KMS-11 (cell line): ENCODE results near the gene TMEM207.

Source experiments
- H2AFZ ChIP-seq: fragments of 200-600 bp; sonication (generic); 2 replicates; pipeline ENCODE4 v1.6.1; 2016; ENCODE audit warnings: antibody characterized with exemption, mixed run types, low read depth
- H3K27ac ChIP-seq: fragments of 200-600 bp; sonication (generic); 2 replicates; pipeline ENCODE4 v1.6.1; 2016; ENCODE audit warnings: mild to moderate bottlenecking, mixed run types
- H3K27me3 ChIP-seq: fragments of 200-600 bp; sonication (generic); 2 replicates; pipeline ENCODE4 v1.6.1; 2017; ENCODE audit warnings: mild to moderate bottlenecking, low read depth, mixed run types, moderate library complexity; ENCODE audit not compliant: insufficient read depth
- H3K36me3 ChIP-seq: fragments of 200-600 bp; sonication (generic); 2 replicates; pipeline ENCODE4 v1.6.1; 2017; ENCODE audit warnings: mild to moderate bottlenecking, mixed run types; ENCODE audit not compliant: insufficient read depth
- H3K4me1 ChIP-seq: fragments of 200-600 bp; sonication (generic); 2 replicates; pipeline ENCODE4 v1.6.1; 2016; ENCODE audit warnings: mild to moderate bottlenecking, low read depth, mixed run types; ENCODE audit not compliant: poor library complexity, severe bottlenecking
- H3K4me2 ChIP-seq: fragments of 200-600 bp; sonication (generic); 2 replicates; pipeline ENCODE4 v1.7.0; 2016; ENCODE audit warnings: mild to moderate bottlenecking, mixed run types
- H3K4me3 ChIP-seq: fragments of 200-600 bp; sonication (generic); IDR thresholded peaks from 2 replicates; pipeline ENCODE4 v1.6.1; 2017; ENCODE audit warnings: low read depth, low read length, mixed read lengths; ENCODE audit not compliant: insufficient read depth
- H3K79me2 ChIP-seq: fragments of 200-600 bp; sonication (generic); 2 replicates; pipeline ENCODE4 v1.6.1; 2016; ENCODE audit warnings: low read depth, mixed run types; ENCODE audit not compliant: insufficient read depth
- H3K9ac ChIP-seq: fragments of 200-600 bp; sonication (generic); 2 replicates; pipeline ENCODE4 v1.6.1; 2016; ENCODE audit warnings: mild to moderate bottlenecking, mixed run types
- H4K20me1 ChIP-seq: fragments of 200-600 bp; sonication (generic); 2 replicates; pipeline ENCODE4 v1.6.1; 2016; ENCODE audit warnings: mild to moderate bottlenecking, mixed run types; ENCODE audit not compliant: insufficient read depth
- TF ChIP-seq, protein P1 (sequence below): fragments of 200-600 bp; sonication (generic); conservative IDR thresholded peaks from 2 replicates; pipeline ENCODE4 v1.6.1; 2017; ENCODE audit warnings: low read depth, mild to moderate bottlenecking, antibody characterized with exemption, low read length, moderate library complexity, mixed read lengths

The TMEM207 gene

DNA sequence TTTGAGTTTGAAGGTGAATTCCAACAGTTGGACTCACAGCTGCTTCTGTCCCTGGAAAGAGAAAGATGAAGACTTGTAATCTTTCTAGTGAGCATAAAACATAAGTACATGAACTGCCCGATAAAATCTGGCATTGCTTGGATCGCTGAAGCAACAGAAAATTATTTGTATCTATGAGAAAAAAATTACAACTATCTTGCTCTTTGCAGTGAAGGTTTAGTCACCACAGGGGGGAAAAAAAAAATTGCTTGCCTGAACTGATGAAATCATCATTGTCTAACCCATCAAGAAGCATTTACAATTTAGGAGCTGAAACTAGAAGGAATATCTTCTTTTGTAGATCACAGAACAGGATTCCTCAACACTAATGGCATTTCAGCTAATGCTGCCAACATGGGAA is 20.0 kb downstream of the TMEM207 start:
- TF ChIP-seq, protein P1, sequence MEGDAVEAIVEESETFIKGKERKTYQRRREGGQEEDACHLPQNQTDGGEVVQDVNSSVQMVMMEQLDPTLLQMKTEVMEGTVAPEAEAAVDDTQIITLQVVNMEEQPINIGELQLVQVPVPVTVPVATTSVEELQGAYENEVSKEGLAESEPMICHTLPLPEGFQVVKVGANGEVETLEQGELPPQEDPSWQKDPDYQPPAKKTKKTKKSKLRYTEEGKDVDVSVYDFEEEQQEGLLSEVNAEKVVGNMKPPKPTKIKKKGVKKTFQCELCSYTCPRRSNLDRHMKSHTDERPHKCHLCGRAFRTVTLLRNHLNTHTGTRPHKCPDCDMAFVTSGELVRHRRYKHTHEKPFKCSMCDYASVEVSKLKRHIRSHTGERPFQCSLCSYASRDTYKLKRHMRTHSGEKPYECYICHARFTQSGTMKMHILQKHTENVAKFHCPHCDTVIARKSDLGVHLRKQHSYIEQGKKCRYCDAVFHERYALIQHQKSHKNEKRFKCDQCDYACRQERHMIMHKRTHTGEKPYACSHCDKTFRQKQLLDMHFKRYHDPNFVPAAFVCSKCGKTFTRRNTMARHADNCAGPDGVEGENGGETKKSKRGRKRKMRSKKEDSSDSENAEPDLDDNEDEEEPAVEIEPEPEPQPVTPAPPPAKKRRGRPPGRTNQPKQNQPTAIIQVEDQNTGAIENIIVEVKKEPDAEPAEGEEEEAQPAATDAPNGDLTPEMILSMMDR: no peak
- Histone ChIP-seq H4K20me1 (no peaks in the 10 kb centered on the region), H3K79me2 (no peaks in the 10 kb centered on the region), H2AFZ (no peak overlapping the region), H3K36me3 (no peaks in the 10 kb centered on the region), H3K4me1 (no peaks in the 10 kb centered on the region), H3K4me3 (no peak overlapping the region), H3K27me3 (no peaks in the 10 kb centered on the region), H3K9ac (no peak overlapping the region), H3K27ac (no peak overlapping the region), H3K4me2 (no peak overlapping the region)

DNA sequence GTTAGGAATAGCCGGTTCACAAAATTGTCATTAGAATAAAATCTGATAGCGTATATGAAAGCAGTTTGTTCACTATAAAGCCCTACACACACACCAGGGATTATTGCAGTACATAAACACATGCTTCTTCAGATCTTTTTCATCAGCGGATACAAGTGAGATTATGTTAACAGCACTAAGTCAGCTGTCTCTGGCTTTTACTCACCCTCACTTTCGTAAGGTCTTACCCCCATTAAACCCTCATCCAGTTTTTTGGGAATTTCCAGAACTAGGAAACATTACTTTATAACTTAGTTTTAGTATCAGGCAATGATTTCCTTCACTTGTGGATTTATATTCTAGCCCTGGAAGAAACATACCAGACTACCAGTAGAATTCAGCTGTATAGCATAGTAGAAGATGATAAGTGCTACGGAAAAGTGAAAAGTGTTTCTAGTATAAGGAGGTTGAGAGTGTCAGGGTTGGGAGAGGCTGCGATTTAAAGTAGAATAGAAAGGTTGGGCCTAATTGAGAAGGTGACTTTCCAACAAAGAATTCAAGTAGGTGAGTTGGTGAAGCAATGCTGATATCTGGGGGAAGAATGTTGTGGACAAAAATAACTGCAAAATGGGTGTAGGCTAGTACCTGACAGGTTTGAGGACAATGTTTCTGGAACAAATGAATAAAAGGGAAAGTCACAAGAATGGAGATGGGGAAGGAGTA is 22.7 kb downstream of the TMEM207 start:
- Histone ChIP-seq H3K4me3 (no peak overlapping the region), H4K20me1 (no peaks in the 10 kb centered on the region), H3K36me3 (no peaks in the 10 kb centered on the region), H3K27me3 (no peaks in the 10 kb centered on the region), H3K9ac (no peak overlapping the region), H2AFZ (no peak overlapping the region), H3K27ac (no peak overlapping the region), H3K4me1 (peaks cover 3% of the 10 kb centered on the region), H3K4me2 (no peak overlapping the region), H3K79me2 (no peaks in the 10 kb centered on the region)
- TF ChIP-seq, protein P1: no peak

DNA sequence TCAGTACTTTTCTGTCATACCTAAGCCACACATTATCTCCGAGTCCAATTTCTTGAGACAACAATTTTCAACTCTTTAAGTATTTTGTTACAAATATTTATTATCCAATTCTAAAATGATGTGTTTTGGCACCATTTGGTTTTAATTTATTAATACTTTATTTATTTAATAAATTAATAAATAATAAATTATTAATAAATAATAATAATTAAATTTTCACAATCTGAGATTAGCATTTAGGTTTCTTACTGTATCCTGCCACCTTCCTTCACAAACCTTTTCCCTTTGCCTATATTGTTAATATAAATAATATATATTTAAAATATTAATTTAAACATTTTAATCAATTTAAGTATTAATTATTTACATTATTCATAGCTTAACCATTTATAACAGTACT is 23.9 kb downstream of the TMEM207 start:
- Histone ChIP-seq H3K4me1 (peaks cover 3% of the 10 kb centered on the region), H3K79me2 (no peaks in the 10 kb centered on the region), H4K20me1 (no peaks in the 10 kb centered on the region), H3K4me3 (no peak overlapping the region), H3K27ac (no peak overlapping the region), H2AFZ (no peak overlapping the region), H3K9ac (no peak overlapping the region), H3K4me2 (no peak overlapping the region), H3K36me3 (no peaks in the 10 kb centered on the region), H3K27me3 (no peaks in the 10 kb centered on the region)
- TF ChIP-seq, protein P1: no peak

DNA sequence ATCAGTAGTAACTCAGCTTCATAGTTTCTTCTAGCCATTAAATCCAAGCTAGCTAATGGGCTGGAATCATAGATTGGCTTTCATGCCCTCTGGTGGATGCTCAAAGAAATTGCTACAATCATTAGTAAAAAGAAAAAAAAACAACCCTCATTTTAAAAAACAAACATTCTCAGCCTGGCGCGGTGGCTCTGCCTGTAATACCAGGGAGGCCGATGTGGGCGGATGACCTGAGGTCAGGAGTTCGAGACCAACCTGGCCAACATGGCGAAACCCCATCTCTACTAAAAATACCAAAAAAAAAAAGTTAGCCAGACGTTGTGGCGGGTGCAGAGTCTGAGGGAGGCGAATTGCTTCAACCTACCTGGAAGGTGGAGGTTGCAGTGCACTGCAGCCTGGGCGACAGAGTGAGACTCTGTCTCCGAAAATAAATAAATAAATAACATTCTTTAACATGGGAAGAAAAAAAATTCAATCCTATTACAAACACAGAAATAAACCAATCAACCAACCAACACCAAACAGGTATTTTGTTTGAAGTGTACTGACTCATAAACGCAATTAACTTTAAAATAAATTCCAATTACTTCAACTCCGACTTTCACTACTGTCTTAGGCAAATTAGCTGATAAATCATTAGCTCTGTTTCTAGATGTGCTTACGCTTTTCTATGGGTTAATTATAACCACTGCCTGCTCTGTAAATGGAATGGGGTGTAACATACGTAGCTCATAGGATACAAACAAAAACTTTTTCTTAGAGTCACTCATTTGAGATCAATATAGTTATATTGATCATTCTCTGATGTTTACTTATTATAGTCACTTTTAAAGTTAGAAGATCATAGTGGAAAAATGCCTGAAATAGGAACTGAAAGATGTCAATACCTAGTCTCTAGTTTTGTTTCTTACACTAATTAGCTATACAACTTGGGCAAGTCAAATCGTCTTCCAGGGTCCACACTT is 24.9 kb downstream of the TMEM207 start:
- peaks cover 3% of the 10 kb centered on the region for H3K4me1 ChIP-seq
- no peak overlapping the region for H3K4me3 ChIP-seq
- no peak overlapping the region for H3K27ac ChIP-seq
- H3K79me2 ChIP-seq: no peaks in the 10 kb centered on the region
- no peaks in the 10 kb centered on the region for H3K27me3 ChIP-seq
- H3K4me2 ChIP-seq: peak overlapping the region; percentile 26; the same call in 1 of the 2 replicates
- TF ChIP-seq, protein P1: peak; percentile 83
- no peaks in the 10 kb centered on the region for H3K36me3 ChIP-seq
- H3K9ac ChIP-seq: no peak overlapping the region
- H2AFZ ChIP-seq: peak overlapping the region; percentile 50
- no peaks in the 10 kb centered on the region for H4K20me1 ChIP-seq
